ENCODE results near the gene PCGF3.

- TF ChIP-seq POLR2A (IDR thresholded peaks at IDR 0.05; ENCODE audit: low read depth) (no peak), EP300 (IDR thresholded peaks at IDR 0.05) (no peak)
Measured at GRCh38 chr4:769511-769910, 63.9 kb downstream of the PCGF3 start.

Measured in esophagus muscularis mucosa (tissue), 2 donors.